KMS-11 (cell line): ENCODE data around the gene KAT5.
A peak's percentile ranks its signal among the peaks of the same experiment; 100 is the strongest.

Source experiments
- H2AFZ ChIP-seq: fragments of 200-600 bp; sonication (generic); 2 replicates; pipeline ENCODE4 v1.6.1; 2016; ENCODE audit warnings: antibody characterized with exemption, mixed run types, low read depth
- H3K27ac ChIP-seq: fragments of 200-600 bp; sonication (generic); 2 replicates; pipeline ENCODE4 v1.6.1; 2016; ENCODE audit warnings: mild to moderate bottlenecking, mixed run types
- H3K27me3 ChIP-seq: fragments of 200-600 bp; sonication (generic); 2 replicates; pipeline ENCODE4 v1.6.1; 2017; ENCODE audit warnings: mild to moderate bottlenecking, low read depth, mixed run types, moderate library complexity; ENCODE audit not compliant: insufficient read depth
- H3K36me3 ChIP-seq: fragments of 200-600 bp; sonication (generic); 2 replicates; pipeline ENCODE4 v1.6.1; 2017; ENCODE audit warnings: mild to moderate bottlenecking, mixed run types; ENCODE audit not compliant: insufficient read depth
- H3K4me1 ChIP-seq: fragments of 200-600 bp; sonication (generic); 2 replicates; pipeline ENCODE4 v1.6.1; 2016; ENCODE audit warnings: mild to moderate bottlenecking, low read depth, mixed run types; ENCODE audit not compliant: poor library complexity, severe bottlenecking
- H3K4me2 ChIP-seq: fragments of 200-600 bp; sonication (generic); 2 replicates; pipeline ENCODE4 v1.7.0; 2016; ENCODE audit warnings: mild to moderate bottlenecking, mixed run types
- H3K4me3 ChIP-seq: fragments of 200-600 bp; sonication (generic); IDR thresholded peaks from 2 replicates; pipeline ENCODE4 v1.6.1; 2017; ENCODE audit warnings: low read depth, low read length, mixed read lengths; ENCODE audit not compliant: insufficient read depth
- H3K79me2 ChIP-seq: fragments of 200-600 bp; sonication (generic); 2 replicates; pipeline ENCODE4 v1.6.1; 2016; ENCODE audit warnings: low read depth, mixed run types; ENCODE audit not compliant: insufficient read depth
- H3K9ac ChIP-seq: fragments of 200-600 bp; sonication (generic); 2 replicates; pipeline ENCODE4 v1.6.1; 2016; ENCODE audit warnings: mild to moderate bottlenecking, mixed run types
- H4K20me1 ChIP-seq: fragments of 200-600 bp; sonication (generic); 2 replicates; pipeline ENCODE4 v1.6.1; 2016; ENCODE audit warnings: mild to moderate bottlenecking, mixed run types; ENCODE audit not compliant: insufficient read depth
- TF ChIP-seq, protein P1 (sequence below): fragments of 200-600 bp; sonication (generic); conservative IDR thresholded peaks from 2 replicates; pipeline ENCODE4 v1.6.1; 2017; ENCODE audit warnings: low read depth, mild to moderate bottlenecking, antibody characterized with exemption, low read length, moderate library complexity, mixed read lengths

KAT5 gene

GRCh38 chr11:65717906-65718305 lies 5.9 kb downstream of the KAT5 start:
- H4K20me1 ChIP-seq: no peaks in the 10 kb centered on the region
- H3K27ac ChIP-seq: no peak overlapping the region
- peaks cover 16% of the 10 kb centered on the region for H3K4me1 ChIP-seq
- no peak overlapping the region for H2AFZ ChIP-seq
- H3K36me3 ChIP-seq: no peaks in the 10 kb centered on the region
- TF ChIP-seq, protein P1, sequence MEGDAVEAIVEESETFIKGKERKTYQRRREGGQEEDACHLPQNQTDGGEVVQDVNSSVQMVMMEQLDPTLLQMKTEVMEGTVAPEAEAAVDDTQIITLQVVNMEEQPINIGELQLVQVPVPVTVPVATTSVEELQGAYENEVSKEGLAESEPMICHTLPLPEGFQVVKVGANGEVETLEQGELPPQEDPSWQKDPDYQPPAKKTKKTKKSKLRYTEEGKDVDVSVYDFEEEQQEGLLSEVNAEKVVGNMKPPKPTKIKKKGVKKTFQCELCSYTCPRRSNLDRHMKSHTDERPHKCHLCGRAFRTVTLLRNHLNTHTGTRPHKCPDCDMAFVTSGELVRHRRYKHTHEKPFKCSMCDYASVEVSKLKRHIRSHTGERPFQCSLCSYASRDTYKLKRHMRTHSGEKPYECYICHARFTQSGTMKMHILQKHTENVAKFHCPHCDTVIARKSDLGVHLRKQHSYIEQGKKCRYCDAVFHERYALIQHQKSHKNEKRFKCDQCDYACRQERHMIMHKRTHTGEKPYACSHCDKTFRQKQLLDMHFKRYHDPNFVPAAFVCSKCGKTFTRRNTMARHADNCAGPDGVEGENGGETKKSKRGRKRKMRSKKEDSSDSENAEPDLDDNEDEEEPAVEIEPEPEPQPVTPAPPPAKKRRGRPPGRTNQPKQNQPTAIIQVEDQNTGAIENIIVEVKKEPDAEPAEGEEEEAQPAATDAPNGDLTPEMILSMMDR: no peak
- H3K27me3 ChIP-seq: no peaks in the 10 kb centered on the region
- H3K9ac ChIP-seq: no peak overlapping the region
- peaks cover 23% of the 10 kb centered on the region for H3K79me2 ChIP-seq
- H3K4me2 ChIP-seq: no peak overlapping the region
- no peak overlapping the region for H3K4me3 ChIP-seq

DNA sequence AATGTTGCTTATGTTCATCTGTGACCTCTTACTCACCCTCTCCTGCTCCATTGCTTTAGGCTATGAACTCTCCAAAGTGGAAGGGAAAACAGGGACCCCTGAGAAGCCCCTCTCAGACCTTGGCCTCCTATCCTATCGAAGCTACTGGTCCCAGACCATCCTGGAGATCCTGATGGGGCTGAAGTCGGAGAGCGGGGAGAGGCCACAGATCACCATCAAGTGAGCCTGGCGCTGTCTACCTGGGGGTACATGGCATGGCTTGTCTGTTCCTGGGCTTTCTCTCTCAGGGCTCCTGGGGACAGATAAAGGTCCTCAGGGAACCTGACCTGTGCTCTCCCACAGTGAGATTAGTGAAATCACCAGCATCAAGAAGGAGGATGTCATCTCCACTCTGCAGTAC lies 6.5 kb downstream of the KAT5 start:
- no peaks in the 10 kb centered on the region for H3K27me3 ChIP-seq
- peak overlapping the region; percentile 97; the same call in 1 of the 2 replicates for H3K4me2 ChIP-seq
- H3K79me2 ChIP-seq: peaks cover 23% of the 10 kb centered on the region
- no peaks in the 10 kb centered on the region for H3K36me3 ChIP-seq
- TF ChIP-seq, protein P1: no peak
- no peak overlapping the region for H3K9ac ChIP-seq
- peaks cover 16% of the 10 kb centered on the region for H3K4me1 ChIP-seq
- no peak overlapping the region for H3K4me3 ChIP-seq
- no peaks in the 10 kb centered on the region for H4K20me1 ChIP-seq
- no peak overlapping the region for H2AFZ ChIP-seq
- no peak overlapping the region for H3K27ac ChIP-seq

- no peak overlapping the region for H3K27ac ChIP-seq
- peaks cover 23% of the 10 kb centered on the region for H3K79me2 ChIP-seq
- H3K36me3 ChIP-seq: no peaks in the 10 kb centered on the region
- H3K9ac ChIP-seq: peak overlapping the region; percentile 72; the same call in 1 of the 2 replicates
- H3K4me1 ChIP-seq: peaks cover 16% of the 10 kb centered on the region
- H3K27me3 ChIP-seq: no peaks in the 10 kb centered on the region
- TF ChIP-seq, protein P1: no peak
- H2AFZ ChIP-seq: no peak overlapping the region
- no peaks in the 10 kb centered on the region for H4K20me1 ChIP-seq
- no peak overlapping the region for H3K4me3 ChIP-seq
- peak overlapping the region; percentile 97 for H3K4me2 ChIP-seq
These were observed 7.0 kb downstream of the KAT5 start for GRCh38 chr11:65718964-65719492.

GRCh38 chr11:65719871-65720210 lies 7.8 kb downstream of the KAT5 start:
- H3K9ac ChIP-seq: peak overlapping the region; percentile 72
- H3K79me2 ChIP-seq: peaks cover 23% of the 10 kb centered on the region
- peaks cover 16% of the 10 kb centered on the region for H3K4me1 ChIP-seq
- peak overlapping the region; percentile 54; the same call in 1 of the 2 replicates for H2AFZ ChIP-seq
- H4K20me1 ChIP-seq: no peaks in the 10 kb centered on the region
- no peaks in the 10 kb centered on the region for H3K27me3 ChIP-seq
- TF ChIP-seq, protein P1: no peak
- H3K27ac ChIP-seq: peak overlapping the region; percentile 35; the same call in 1 of the 2 replicates
- peak overlapping the region; percentile 24 for H3K4me3 ChIP-seq
- H3K36me3 ChIP-seq: no peaks in the 10 kb centered on the region
- H3K4me2 ChIP-seq: peak overlapping the region; percentile 97
